ENCODE data around the gene FOXS1.

The FOXS1 gene

DNA sequence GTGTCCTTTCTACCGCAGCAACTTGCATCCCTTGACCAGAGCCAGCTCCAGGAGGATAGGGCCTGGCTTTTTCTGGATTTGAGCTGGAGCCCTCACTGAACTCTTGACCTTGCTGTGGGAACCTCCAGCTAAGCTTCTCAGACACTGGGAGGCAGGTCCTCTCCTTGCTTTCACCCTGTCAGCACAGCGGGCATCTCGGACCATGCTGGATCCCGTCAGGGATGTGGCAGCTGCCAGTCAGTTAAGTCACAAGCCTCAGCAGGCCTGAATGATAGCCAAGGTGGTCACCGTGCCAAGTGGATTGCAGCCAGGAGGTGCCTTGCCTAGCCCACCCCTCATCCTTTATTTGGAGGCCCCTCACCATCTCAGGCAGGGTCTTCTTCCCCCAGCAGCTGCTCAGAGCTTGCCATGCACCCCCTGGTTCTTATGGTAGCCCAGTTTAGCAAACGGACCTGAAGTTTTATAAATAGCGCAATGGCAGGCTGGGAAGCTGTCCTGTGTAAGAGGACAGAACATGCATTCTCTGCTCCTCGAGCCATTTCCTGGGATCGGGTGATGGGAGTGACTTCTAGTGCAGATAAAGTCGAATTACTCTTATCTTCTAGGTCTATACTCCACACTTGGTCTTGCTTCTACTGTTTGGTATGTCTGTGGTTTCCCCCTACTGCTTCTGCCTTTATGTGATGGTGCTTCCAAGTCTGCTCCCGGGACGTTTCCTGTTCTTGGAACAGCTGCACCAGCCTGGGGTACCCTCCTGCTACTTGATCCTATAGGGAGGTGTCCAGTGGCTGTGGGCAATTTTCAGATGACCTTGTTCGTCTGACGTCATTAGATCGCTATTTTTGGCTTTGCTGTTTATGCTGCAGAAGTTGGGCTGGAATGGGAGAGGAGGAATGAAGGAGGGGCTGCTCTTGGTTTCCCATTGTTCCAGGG lies 33.3 kb downstream of the FOXS1 start:
- H3K27me3 ChIP-seq (ENCODE audit: insufficient read depth, poor library complexity, severe bottlenecking) = no peaks in the 10 kb centered on the region
- H3K27ac ChIP-seq (replicated peaks) = no peak overlapping the region
- TF ChIP-seq GABPA (IDR thresholded peaks at IDR 0.05; ENCODE audit: low read depth) = no peak
- TF ChIP-seq, protein P1, sequence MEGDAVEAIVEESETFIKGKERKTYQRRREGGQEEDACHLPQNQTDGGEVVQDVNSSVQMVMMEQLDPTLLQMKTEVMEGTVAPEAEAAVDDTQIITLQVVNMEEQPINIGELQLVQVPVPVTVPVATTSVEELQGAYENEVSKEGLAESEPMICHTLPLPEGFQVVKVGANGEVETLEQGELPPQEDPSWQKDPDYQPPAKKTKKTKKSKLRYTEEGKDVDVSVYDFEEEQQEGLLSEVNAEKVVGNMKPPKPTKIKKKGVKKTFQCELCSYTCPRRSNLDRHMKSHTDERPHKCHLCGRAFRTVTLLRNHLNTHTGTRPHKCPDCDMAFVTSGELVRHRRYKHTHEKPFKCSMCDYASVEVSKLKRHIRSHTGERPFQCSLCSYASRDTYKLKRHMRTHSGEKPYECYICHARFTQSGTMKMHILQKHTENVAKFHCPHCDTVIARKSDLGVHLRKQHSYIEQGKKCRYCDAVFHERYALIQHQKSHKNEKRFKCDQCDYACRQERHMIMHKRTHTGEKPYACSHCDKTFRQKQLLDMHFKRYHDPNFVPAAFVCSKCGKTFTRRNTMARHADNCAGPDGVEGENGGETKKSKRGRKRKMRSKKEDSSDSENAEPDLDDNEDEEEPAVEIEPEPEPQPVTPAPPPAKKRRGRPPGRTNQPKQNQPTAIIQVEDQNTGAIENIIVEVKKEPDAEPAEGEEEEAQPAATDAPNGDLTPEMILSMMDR (IDR thresholded peaks at IDR 0.05; ENCODE audit: insufficient read depth, low read length) = no peak
- no peak for TF ChIP-seq SPI1 (IDR thresholded peaks at IDR 0.05; ENCODE audit: borderline replicate concordance, low read depth)
- no peak for TF ChIP-seq POLR2AphosphoS5 (IDR thresholded peaks at IDR 0.05; ENCODE audit: low read depth)
- TF ChIP-seq, protein P2, sequence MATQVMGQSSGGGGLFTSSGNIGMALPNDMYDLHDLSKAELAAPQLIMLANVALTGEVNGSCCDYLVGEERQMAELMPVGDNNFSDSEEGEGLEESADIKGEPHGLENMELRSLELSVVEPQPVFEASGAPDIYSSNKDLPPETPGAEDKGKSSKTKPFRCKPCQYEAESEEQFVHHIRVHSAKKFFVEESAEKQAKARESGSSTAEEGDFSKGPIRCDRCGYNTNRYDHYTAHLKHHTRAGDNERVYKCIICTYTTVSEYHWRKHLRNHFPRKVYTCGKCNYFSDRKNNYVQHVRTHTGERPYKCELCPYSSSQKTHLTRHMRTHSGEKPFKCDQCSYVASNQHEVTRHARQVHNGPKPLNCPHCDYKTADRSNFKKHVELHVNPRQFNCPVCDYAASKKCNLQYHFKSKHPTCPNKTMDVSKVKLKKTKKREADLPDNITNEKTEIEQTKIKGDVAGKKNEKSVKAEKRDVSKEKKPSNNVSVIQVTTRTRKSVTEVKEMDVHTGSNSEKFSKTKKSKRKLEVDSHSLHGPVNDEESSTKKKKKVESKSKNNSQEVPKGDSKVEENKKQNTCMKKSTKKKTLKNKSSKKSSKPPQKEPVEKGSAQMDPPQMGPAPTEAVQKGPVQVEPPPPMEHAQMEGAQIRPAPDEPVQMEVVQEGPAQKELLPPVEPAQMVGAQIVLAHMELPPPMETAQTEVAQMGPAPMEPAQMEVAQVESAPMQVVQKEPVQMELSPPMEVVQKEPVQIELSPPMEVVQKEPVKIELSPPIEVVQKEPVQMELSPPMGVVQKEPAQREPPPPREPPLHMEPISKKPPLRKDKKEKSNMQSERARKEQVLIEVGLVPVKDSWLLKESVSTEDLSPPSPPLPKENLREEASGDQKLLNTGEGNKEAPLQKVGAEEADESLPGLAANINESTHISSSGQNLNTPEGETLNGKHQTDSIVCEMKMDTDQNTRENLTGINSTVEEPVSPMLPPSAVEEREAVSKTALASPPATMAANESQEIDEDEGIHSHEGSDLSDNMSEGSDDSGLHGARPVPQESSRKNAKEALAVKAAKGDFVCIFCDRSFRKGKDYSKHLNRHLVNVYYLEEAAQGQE (IDR thresholded peaks at IDR 0.05; ENCODE audit: insufficient replicate concordance, low read depth) = no peak
- no peak for DNase-seq (ENCODE audit: low read depth in 1 of 2, low spot score in 1 of 2)
- no peak overlapping the region for H3K4me3 ChIP-seq (replicated peaks; ENCODE audit: insufficient read depth, low read length)

DNA sequence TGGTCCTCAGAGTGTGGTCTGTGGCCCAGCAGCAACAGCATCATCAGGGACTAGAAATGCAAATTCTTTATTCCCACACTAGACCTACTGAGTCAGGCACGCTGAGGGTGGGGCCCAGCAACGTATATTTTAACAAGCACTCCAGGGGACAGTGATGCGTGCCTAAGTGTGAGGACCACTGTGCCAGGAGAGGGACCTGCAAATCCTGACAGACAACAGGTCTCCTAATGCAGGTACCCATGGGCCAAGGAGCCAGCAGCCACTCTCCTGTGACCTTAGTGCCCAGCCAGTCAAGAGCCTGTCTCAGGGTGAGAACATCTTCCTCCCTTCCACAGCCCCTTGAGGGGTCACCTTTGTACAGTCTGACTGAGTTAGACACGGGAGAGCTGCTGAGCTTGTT lies 34.2 kb downstream of the FOXS1 start:
- no peak for DNase-seq (ENCODE audit: low read depth in 1 of 2, low spot score in 1 of 2)
- no peak overlapping the region for H3K4me3 ChIP-seq (replicated peaks; ENCODE audit: insufficient read depth, low read length)
- no peaks in the 10 kb centered on the region for H3K27me3 ChIP-seq (ENCODE audit: insufficient read depth, poor library complexity, severe bottlenecking)
- no peak for TF ChIP-seq SPI1 (IDR thresholded peaks at IDR 0.05; ENCODE audit: borderline replicate concordance, low read depth)
- no peak for TF ChIP-seq POLR2AphosphoS5 (IDR thresholded peaks at IDR 0.05; ENCODE audit: low read depth)
- TF ChIP-seq, protein P2 (IDR thresholded peaks at IDR 0.05; ENCODE audit: insufficient replicate concordance, low read depth) = no peak
- no peak for TF ChIP-seq GABPA (IDR thresholded peaks at IDR 0.05; ENCODE audit: low read depth)
- TF ChIP-seq, protein P1 (IDR thresholded peaks at IDR 0.05; ENCODE audit: insufficient read depth, low read length) = no peak
- H3K27ac ChIP-seq (replicated peaks) = no peak overlapping the region

DNA sequence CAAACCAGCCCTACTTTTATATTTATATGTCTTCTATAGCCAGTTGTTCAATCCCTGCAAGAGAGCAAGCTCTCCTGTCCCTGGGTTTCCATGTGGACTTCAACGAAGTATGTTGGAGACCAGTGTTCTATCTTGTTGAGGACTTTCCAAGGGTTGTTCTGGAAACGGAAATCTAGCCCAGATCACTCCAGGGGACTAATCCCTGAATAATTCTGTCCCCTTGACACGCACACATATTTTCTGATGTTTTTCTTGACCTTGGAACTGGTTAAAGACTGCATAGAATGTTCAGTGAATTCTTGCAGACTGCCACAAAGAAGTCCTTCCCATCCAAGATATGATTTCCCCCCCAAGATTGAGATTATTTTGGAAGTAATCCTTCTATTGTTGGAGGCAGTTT lies 35.7 kb downstream of the FOXS1 start:
- Histone ChIP-seq H3K27me3 (ENCODE audit: insufficient read depth, poor library complexity, severe bottlenecking) (no peaks in the 10 kb centered on the region), H3K27ac (replicated peaks) (no peak overlapping the region), H3K4me3 (replicated peaks; ENCODE audit: insufficient read depth, low read length) (no peak overlapping the region)
- DNase-seq (ENCODE audit: low read depth in 1 of 2, low spot score in 1 of 2) = no peak
- TF ChIP-seq SPI1 (IDR thresholded peaks at IDR 0.05; ENCODE audit: borderline replicate concordance, low read depth) = no peak
- TF ChIP-seq, protein P2 (IDR thresholded peaks at IDR 0.05; ENCODE audit: insufficient replicate concordance, low read depth) = no peak
- TF ChIP-seq, protein P1 (IDR thresholded peaks at IDR 0.05; ENCODE audit: insufficient read depth, low read length) = no peak
- no peak for TF ChIP-seq GABPA (IDR thresholded peaks at IDR 0.05; ENCODE audit: low read depth)
- no peak for TF ChIP-seq POLR2AphosphoS5 (IDR thresholded peaks at IDR 0.05; ENCODE audit: low read depth)
